Naive thymus-derived CD4-positive, alpha-beta T cell (primary cell): ENCODE data around the gene ADAM12. TPM values are rescaled to one million over a fixed set of nuclear protein-coding genes. Genes with fewer than 3 reads are reported as not detected.
A peak's percentile ranks its signal among the peaks of the same experiment; 100 is the strongest.

Experiments
- ATAC-seq: fragments of 150-1000 bp; cut with Tn5 transposase; 2 replicates; pipeline ENCODE4 v1.10.0; 2021; ENCODE audit warnings: mild to moderate bottlenecking, moderate library complexity
- CTCF ChIA-PET: fragments of 350-600 bp; sonication (Branson Sonifier 250); formaldehyde crosslinking; loops from one replicate; lab custom pipeline; 2021; ENCODE audit warnings: antibody characterized with exemption; lab: Charles Lee
- POLR2A ChIA-PET: fragments of 350-600 bp; sonication (Branson Sonifier 250); formaldehyde crosslinking; loops from one replicate; lab custom pipeline; 2021; ENCODE audit warnings: antibody characterized with exemption, inconsistent platforms; lab: Charles Lee
- DNase-seq, 9 donors: peaks; one replicate each; pipeline versions ENCODE4 v3.0.0 to v3.0.0-alpha.2; 2020 to 2022; ENCODE audit warnings: mixed read lengths in 1 of 9
- H3K27ac ChIP-seq: one replicate; pipeline ENCODE4 v1.7.0; 2013; ENCODE audit warnings: mild to moderate bottlenecking, low read depth, low read length, moderate library complexity
- H3K27me3 ChIP-seq, 2 donors: one replicate each; pipeline ENCODE4 v1.7.0; 2013; ENCODE audit warnings: low read length in 2 of 2, mild to moderate bottlenecking in 2 of 2, moderate library complexity in 2 of 2; ENCODE audit not compliant: control insufficient read depth in 2 of 2, insufficient read depth in 2 of 2
- H3K36me3 ChIP-seq, 3 experiments: 1 replicate in 2 of 3; 2 replicates in 1 of 3; pipeline ENCODE4 v1.7.0; 2013; ENCODE audit warnings: low read length in 3 of 3, mild to moderate bottlenecking in 3 of 3, moderate library complexity in 1 of 3; ENCODE audit not compliant: insufficient read depth in 3 of 3, control insufficient read depth in 2 of 3
- H3K4me1 ChIP-seq, 2 donors: one replicate each; pipeline ENCODE4 v1.7.0; 2013; ENCODE audit warnings: low read length in 2 of 2, mild to moderate bottlenecking in 2 of 2, moderate library complexity in 1 of 2; ENCODE audit not compliant: control insufficient read depth in 2 of 2, insufficient read depth in 2 of 2
- H3K4me3 ChIP-seq: 2 replicates; pipeline ENCODE4 v1.7.0; 2013; ENCODE audit warnings: mild to moderate bottlenecking, low read length
- H3K9me3 ChIP-seq, 3 experiments: 1 replicate in 2 of 3; 2 replicates in 1 of 3; pipeline ENCODE4 v1.7.0; 2013; ENCODE audit warnings: low read length in 3 of 3; ENCODE audit not compliant: control insufficient read depth in 2 of 3
- H3K27ac Mint-ChIP-seq, 9 donors: one replicate each; pipeline ENCODE4 v1.8.0; 2020 to 2022; ENCODE audit warnings: mixed read lengths in 9 of 9, mild to moderate bottlenecking in 8 of 9, moderate library complexity in 5 of 9, inconsistent platforms in 2 of 9
- H3K27me3 Mint-ChIP-seq, 5 donors: one replicate each; pipeline ENCODE4 v1.8.0; 2021 to 2022; ENCODE audit warnings: mixed read lengths in 5 of 5, mild to moderate bottlenecking in 1 of 5
- H3K36me3 Mint-ChIP-seq, 5 donors: one replicate each; pipeline ENCODE4 v1.8.0; 2020 to 2022; ENCODE audit warnings: mixed read lengths in 5 of 5, mild to moderate bottlenecking in 3 of 5, inconsistent platforms in 1 of 5
- H3K4me1 Mint-ChIP-seq, 7 donors: one replicate each; pipeline ENCODE4 v1.8.0; 2020 to 2022; ENCODE audit warnings: mixed read lengths in 7 of 7, mild to moderate bottlenecking in 3 of 7, inconsistent platforms in 1 of 7
- H3K4me3 Mint-ChIP-seq, 10 donors: one replicate each; pipeline ENCODE4 v1.8.0; 2020 to 2022; ENCODE audit warnings: mild to moderate bottlenecking in 10 of 10, mixed read lengths in 10 of 10, moderate library complexity in 6 of 10, inconsistent platforms in 2 of 10
- H3K9me3 Mint-ChIP-seq, 11 donors: one replicate each; pipeline ENCODE4 v1.8.0; 2020 to 2022; ENCODE audit warnings: mixed read lengths in 11 of 11, mild to moderate bottlenecking in 4 of 11, inconsistent platforms in 1 of 11, moderate library complexity in 1 of 11
- intact Hi-C, 2 donors: fragments of 100-400 bp; cut with micrococcal nuclease; formaldehyde crosslinking; loops; one replicate each; pipeline ENCODE4 v1.15.1; 2023
- polyA plus RNA-seq, 2 donors: library from polyadenylated mRNA; unstranded; fragments of 300-500 nt; fragmentation: Illumina TruSeq; gene quantifications; one replicate each; pipeline ENCODE4 v1.2.3, GENCODE V29; 2021
- total RNA-seq, 6 experiments: library from RNA in 5 of 6; stranded (reverse) in 5 of 6; gene quantifications; 1 replicate in 5 of 6; 2 replicates in 1 of 6; pipeline ENCODE4 v1.2.3 and lab custom pipeline; 2021 to 2026

The ADAM12 gene
- total and polyA plus RNA-seq, 7 experiments from 2014 or later: 0.58 to 1.0 TPM; not detected in 5

DNA sequence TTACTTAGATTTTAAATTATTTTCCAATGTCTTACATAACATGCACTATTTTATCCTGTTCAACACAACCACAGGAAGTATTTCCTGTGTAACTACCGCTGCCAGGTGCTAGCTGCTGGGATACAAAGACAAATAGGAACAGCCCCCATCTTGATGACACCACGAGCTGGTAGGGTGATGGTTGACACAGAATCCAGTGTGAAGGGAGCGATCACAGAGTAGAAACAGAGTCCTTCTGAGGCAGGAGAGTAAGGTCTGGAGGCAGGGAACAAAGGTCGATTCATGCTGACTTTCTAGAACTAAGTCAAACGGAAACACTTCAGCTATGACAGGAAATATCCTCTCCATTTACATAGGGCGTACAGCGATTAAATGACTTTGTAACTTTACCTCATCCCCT is 232.3 kb downstream of the ADAM12 start:
- Mint-ChIP-seq H3K4me3 (peak overlapping the region in 2 of 10 donors; percentile 9 to 51), H3K9me3 (peaks cover 0 to 4% (median 0%) of the 10 kb centered on the region in 11 donors), H3K27ac (no peak overlapping the region), H3K36me3 (no peaks in the 10 kb centered on the region), H3K4me1 (peaks cover 0 to 13% (median 4%) of the 10 kb centered on the region in 7 donors), H3K27me3 (peaks cover 0 to 24% (median 12%) of the 10 kb centered on the region in 5 donors)
- Histone ChIP-seq H3K9me3 (no peaks in the 10 kb centered on the region), H3K27ac (no peak overlapping the region), H3K27me3 (no peaks in the 10 kb centered on the region), H3K36me3 (no peaks in the 10 kb centered on the region), H3K4me3 (no peak overlapping the region), H3K4me1 (no peaks in the 10 kb centered on the region)
- intact Hi-C loops: no loop called here
- no peak for DNase-seq
- ChIA-PET POLR2A (no interaction called here), CTCF (no interaction called here)
- ATAC-seq: no peak

GRCh38 chr10:126155528-126155927 is 232.7 kb downstream of the ADAM12 start:
- no peaks in the 10 kb centered on the region for H3K36me3 Mint-ChIP-seq
- Histone ChIP-seq H3K27ac (no peak overlapping the region), H3K4me1 (no peaks in the 10 kb centered on the region), H3K4me3 (no peak overlapping the region), H3K9me3 (no peaks in the 10 kb centered on the region), H3K27me3 (no peaks in the 10 kb centered on the region), H3K36me3 (no peaks in the 10 kb centered on the region)
- DNase-seq: no peak
- CTCF ChIA-PET: no interaction called here
- no peak overlapping the region for H3K4me3 Mint-ChIP-seq
- H3K9me3 Mint-ChIP-seq: peaks cover 0 to 6% (median 1%) of the 10 kb centered on the region in 11 donors
- peaks cover 0 to 21% (median 12%) of the 10 kb centered on the region in 5 donors for H3K27me3 Mint-ChIP-seq
- intact Hi-C loops: no loop called here
- no peak for ATAC-seq
- POLR2A ChIA-PET: no interaction called here
- H3K4me1 Mint-ChIP-seq: peaks cover 0 to 13% (median 4%) of the 10 kb centered on the region in 7 donors
- H3K27ac Mint-ChIP-seq: no peak overlapping the region

DNA sequence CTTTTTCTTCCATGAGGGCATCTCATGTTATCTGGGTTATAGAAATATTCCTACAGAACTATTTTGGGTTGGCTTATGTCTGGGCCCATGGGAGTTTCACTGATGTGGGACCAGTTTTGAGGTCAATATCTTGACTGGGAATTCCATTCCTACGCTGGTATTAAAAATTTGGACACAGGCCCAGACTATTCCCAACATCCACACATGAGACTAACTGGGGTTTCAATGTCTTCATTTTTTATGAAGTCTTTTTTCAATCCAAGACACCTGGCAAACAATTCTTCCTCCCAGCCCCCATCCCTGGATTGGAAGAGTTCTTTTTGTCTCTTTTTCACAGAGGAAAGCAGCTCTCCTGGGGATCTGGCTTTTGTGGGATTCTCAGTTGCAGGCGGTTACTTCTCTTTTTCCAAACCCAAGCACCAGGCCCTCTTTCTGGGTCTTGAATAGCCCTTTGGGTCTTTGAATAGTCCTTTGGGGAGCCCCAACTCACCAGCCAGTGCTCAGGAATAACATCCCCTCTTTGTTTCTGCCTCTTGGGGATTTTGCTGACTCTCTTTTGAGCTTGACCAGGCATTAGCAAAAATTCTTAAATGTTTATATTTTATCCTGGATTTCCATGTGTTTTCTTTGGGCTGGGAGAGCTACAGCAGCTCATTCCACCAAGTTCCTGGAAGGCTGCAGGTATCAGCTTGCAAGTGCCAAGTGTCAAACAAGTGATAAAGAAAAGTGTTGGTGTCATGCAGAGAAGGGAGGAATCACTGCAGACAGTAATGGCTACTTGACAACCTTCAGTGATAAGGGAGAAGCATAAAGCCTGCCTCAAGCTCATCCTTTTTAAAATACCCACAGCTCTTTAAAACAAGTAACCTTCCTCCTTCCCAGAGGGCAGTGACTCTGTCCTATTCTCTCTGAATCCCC is 234.3 kb downstream of the ADAM12 start:
- no peak for ATAC-seq
- CTCF ChIA-PET: no interaction called here
- H3K4me1 Mint-ChIP-seq: peaks cover 0 to 13% (median 4%) of the 10 kb centered on the region in 7 donors
- no peak for DNase-seq
- POLR2A ChIA-PET: no interaction called here
- Histone ChIP-seq H3K27me3 (no peaks in the 10 kb centered on the region), H3K36me3 (no peaks in the 10 kb centered on the region), H3K27ac (no peak overlapping the region), H3K9me3 (no peaks in the 10 kb centered on the region), H3K4me1 (no peaks in the 10 kb centered on the region), H3K4me3 (no peak overlapping the region)
- H3K27ac Mint-ChIP-seq: no peak overlapping the region
- no peak overlapping the region for H3K4me3 Mint-ChIP-seq
- intact Hi-C loops: no loop called here
- H3K36me3 Mint-ChIP-seq: no peaks in the 10 kb centered on the region
- peaks cover 0 to 10% (median 3%) of the 10 kb centered on the region in 11 donors for H3K9me3 Mint-ChIP-seq
- H3K27me3 Mint-ChIP-seq: peaks cover 0 to 21% (median 12%) of the 10 kb centered on the region in 5 donors

- Mint-ChIP-seq H3K4me1 (no peaks in the 10 kb centered on the region), H3K36me3 (no peaks in the 10 kb centered on the region), H3K27ac (no peak overlapping the region), H3K4me3 (no peak overlapping the region), H3K27me3 (no peaks in the 10 kb centered on the region), H3K9me3 (peaks cover 0 to 10% (median 4%) of the 10 kb centered on the region in 11 donors)
- Histone ChIP-seq H3K36me3 (no peaks in the 10 kb centered on the region), H3K9me3 (no peaks in the 10 kb centered on the region), H3K27ac (no peak overlapping the region), H3K27me3 (no peaks in the 10 kb centered on the region), H3K4me1 (no peaks in the 10 kb centered on the region), H3K4me3 (no peak overlapping the region)
- intact Hi-C loops: no loop called here
- DNase-seq: no peak
- ChIA-PET CTCF (no interaction called here), POLR2A (no interaction called here)
- no peak for ATAC-seq
Observed at GRCh38 chr10:126147866-126148587, 240.2 kb downstream of the ADAM12 start.

DNA sequence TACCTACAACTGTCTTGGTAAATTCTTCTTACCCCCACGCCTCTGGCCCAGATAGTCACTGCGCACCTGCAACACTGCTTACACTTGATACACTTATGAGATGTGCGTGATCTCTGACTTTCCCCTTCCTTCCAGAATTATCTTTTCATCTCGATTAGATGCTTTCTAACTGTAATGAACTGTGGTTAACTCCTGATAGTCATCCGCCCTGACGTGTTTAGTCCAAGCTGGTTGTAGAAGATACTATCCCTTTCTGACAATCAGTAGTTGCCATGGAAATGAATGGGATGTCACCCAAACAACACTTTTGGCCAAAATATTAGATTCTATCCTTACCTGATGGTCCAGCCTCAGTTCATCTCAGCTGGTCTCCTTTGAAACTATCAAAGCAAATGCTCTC is 241.5 kb downstream of the ADAM12 start:
- Histone ChIP-seq H3K36me3 (no peaks in the 10 kb centered on the region), H3K9me3 (no peaks in the 10 kb centered on the region), H3K4me3 (no peak overlapping the region), H3K4me1 (no peaks in the 10 kb centered on the region), H3K27me3 (no peaks in the 10 kb centered on the region), H3K27ac (no peak overlapping the region)
- Mint-ChIP-seq H3K9me3 (peaks cover 0 to 14% (median 4%) of the 10 kb centered on the region in 11 donors), H3K27ac (no peak overlapping the region), H3K27me3 (no peaks in the 10 kb centered on the region), H3K4me3 (no peak overlapping the region), H3K4me1 (no peaks in the 10 kb centered on the region), H3K36me3 (no peaks in the 10 kb centered on the region)
- no peak for DNase-seq
- CTCF ChIA-PET: no interaction called here
- POLR2A ChIA-PET: no interaction called here
- intact Hi-C loops: no loop called here
- no peak for ATAC-seq

- Mint-ChIP-seq H3K36me3 (no peaks in the 10 kb centered on the region), H3K4me1 (no peaks in the 10 kb centered on the region), H3K27me3 (peaks cover 0 to 6% (median 3%) of the 10 kb centered on the region in 5 donors), H3K9me3 (peaks cover 0 to 13% (median 1%) of the 10 kb centered on the region in 11 donors), H3K4me3 (no peak overlapping the region), H3K27ac (no peak overlapping the region)
- Histone ChIP-seq H3K4me3 (no peak overlapping the region), H3K4me1 (no peaks in the 10 kb centered on the region), H3K27me3 (no peaks in the 10 kb centered on the region), H3K9me3 (no peaks in the 10 kb centered on the region), H3K36me3 (no peaks in the 10 kb centered on the region), H3K27ac (no peak overlapping the region)
- peak; percentile 24 for ATAC-seq
- CTCF ChIA-PET: no interaction called here
- intact Hi-C loops: no loop called here
- POLR2A ChIA-PET: no interaction called here
- no peak for DNase-seq
Observed at GRCh38 chr10:126143117-126143516, 245.2 kb downstream of the ADAM12 start.
